GM19099 (cell line): ENCODE results near the gene EEA1.

Source experiments
- POLR2A ChIP-seq: IDR thresholded peaks from 3 replicates; pipeline ENCODE4 v1.6.1; 2011; ENCODE audit warnings: low read depth; ENCODE audit not compliant: insufficient read length; ENCODE audit errors: extremely low read depth

The EEA1 gene

GRCh38 chr12:92915365-92915764 is 13.7 kb downstream of the EEA1 start:
- TF ChIP-seq POLR2A = no peak

- no peak for TF ChIP-seq POLR2A
Observed at GRCh38 chr12:92914170-92914569, 14.9 kb downstream of the EEA1 start.

GRCh38 chr12:92912672-92913071 is 16.4 kb downstream of the EEA1 start:
- no peak for TF ChIP-seq POLR2A

- TF ChIP-seq POLR2A = no peak
Observed at GRCh38 chr12:92912052-92912451, 17.0 kb downstream of the EEA1 start.

GRCh38 chr12:92911339-92911738 is 17.8 kb downstream of the EEA1 start:
- no peak for TF ChIP-seq POLR2A

GRCh38 chr12:92908108-92908507 is 21.0 kb downstream of the EEA1 start:
- TF ChIP-seq POLR2A = no peak

- no peak for TF ChIP-seq POLR2A
Observed at GRCh38 chr12:92905811-92906554, 23.1 kb downstream of the EEA1 start.

GRCh38 chr12:92905258-92905810 is 23.8 kb downstream of the EEA1 start:
- no peak for TF ChIP-seq POLR2A

- TF ChIP-seq POLR2A = no peak
Observed at GRCh38 chr12:92900941-92901340, 28.2 kb downstream of the EEA1 start.

GRCh38 chr12:92899386-92900001 is 29.6 kb downstream of the EEA1 start:
- TF ChIP-seq POLR2A = no peak

GRCh38 chr12:92898755-92899154 is 30.3 kb downstream of the EEA1 start:
- TF ChIP-seq POLR2A = no peak

- TF ChIP-seq POLR2A = no peak
Observed at GRCh38 chr12:92897844-92898243, 31.3 kb downstream of the EEA1 start.

- TF ChIP-seq POLR2A = no peak
Observed at GRCh38 chr12:92890601-92891106, 38.4 kb downstream of the EEA1 start.

GRCh38 chr12:92886131-92886530 is 43.0 kb downstream of the EEA1 start:
- no peak for TF ChIP-seq POLR2A

- TF ChIP-seq POLR2A = no peak
Observed at GRCh38 chr12:92879698-92880322, 49.3 kb downstream of the EEA1 start.

- no peak for TF ChIP-seq POLR2A
Observed at GRCh38 chr12:92877904-92878303, 51.2 kb downstream of the EEA1 start.

GRCh38 chr12:92876496-92876895 is 52.6 kb downstream of the EEA1 start:
- no peak for TF ChIP-seq POLR2A

GRCh38 chr12:92871116-92871515 is 58.0 kb downstream of the EEA1 start:
- no peak for TF ChIP-seq POLR2A
